Effector memory CD4-positive, alpha-beta T cell (primary cell): ENCODE data around the gene NCOA7.
A peak's percentile ranks its signal among the peaks of the same experiment; 100 is the strongest.

Source experiments
- DNase-seq, 3 donors: peaks; one replicate each; pipeline ENCODE4 v3.0.0-alpha.2; 2020
- H3K27ac ChIP-seq: 2 replicates; pipeline ENCODE4 v1.7.0; 2013; ENCODE audit warnings: mild to moderate bottlenecking, low read length, moderate library complexity; ENCODE audit not compliant: insufficient read depth, poor library complexity, severe bottlenecking
- H3K27me3 ChIP-seq: replicated peaks from 2 replicates; pipeline ENCODE4 v1.7.0; 2013; ENCODE audit warnings: mild to moderate bottlenecking, low read length; ENCODE audit not compliant: insufficient read depth, control insufficient read depth, poor library complexity, severe bottlenecking
- H3K36me3 ChIP-seq: 2 replicates; pipeline ENCODE4 v1.7.0; 2013; ENCODE audit warnings: mild to moderate bottlenecking, low read length, moderate library complexity; ENCODE audit not compliant: control insufficient read depth, insufficient read depth
- H3K4me1 ChIP-seq: 2 replicates; pipeline ENCODE4 v1.7.0; 2013; ENCODE audit warnings: low read length, mild to moderate bottlenecking; ENCODE audit not compliant: control insufficient read depth, insufficient read depth, poor library complexity, severe bottlenecking
- H3K4me3 ChIP-seq: 2 replicates; pipeline ENCODE4 v1.7.0; 2013; ENCODE audit warnings: low read length, low read depth, mild to moderate bottlenecking; ENCODE audit not compliant: insufficient read depth, poor library complexity, severe bottlenecking
- H3K9me3 ChIP-seq: 2 replicates; pipeline ENCODE4 v1.7.0; 2013; ENCODE audit warnings: mild to moderate bottlenecking, low read length, moderate library complexity; ENCODE audit not compliant: control insufficient read depth

NCOA7 gene

DNA sequence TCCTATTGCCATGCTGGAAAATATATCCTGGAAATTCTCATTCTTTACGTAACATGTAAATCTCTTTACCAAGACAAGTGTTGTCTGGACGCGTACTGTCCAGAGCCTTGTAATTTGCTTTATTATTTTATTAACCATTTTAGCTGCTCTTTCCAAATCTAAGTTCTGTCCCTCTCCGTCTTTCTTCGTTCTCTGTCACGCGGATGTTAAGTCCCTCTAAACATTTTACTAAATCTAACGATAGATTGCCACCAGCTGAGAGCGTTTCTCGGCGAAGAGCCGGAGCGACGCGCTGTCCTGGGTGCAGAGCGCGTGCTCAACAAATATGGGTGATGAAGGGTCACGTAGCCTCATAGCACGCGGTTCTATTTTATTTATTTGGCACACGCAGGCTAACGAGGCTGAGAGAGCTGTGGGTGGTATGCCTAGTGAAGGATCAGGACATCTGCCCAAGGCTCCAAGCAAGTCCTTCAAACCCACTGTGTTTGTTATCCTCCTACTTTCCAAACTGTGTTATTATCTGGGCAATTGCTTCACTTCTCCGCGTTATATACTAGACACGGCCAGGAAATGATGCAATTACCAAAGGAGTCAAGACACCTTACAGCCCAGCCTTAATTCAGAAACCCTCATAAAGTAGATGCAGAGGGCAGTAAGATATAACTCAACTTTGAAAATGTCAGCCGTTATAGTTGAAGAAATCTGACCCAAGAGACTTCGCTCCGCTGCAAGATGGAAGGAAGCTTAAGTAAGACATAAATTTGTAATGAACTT is 10.0 kb upstream of the NCOA7 start:
- peak overlapping the region; percentile 74 for H3K4me3 ChIP-seq
- peak; percentile 25 to 39 (median 32) for DNase-seq
- peaks cover 6% of the 10 kb centered on the region for H3K4me1 ChIP-seq
- H3K9me3 ChIP-seq: no peaks in the 10 kb centered on the region
- peak overlapping the region; percentile 73 for H3K27ac ChIP-seq
- no peaks in the 10 kb centered on the region for H3K36me3 ChIP-seq
- no peaks in the 10 kb centered on the region for H3K27me3 ChIP-seq

DNA sequence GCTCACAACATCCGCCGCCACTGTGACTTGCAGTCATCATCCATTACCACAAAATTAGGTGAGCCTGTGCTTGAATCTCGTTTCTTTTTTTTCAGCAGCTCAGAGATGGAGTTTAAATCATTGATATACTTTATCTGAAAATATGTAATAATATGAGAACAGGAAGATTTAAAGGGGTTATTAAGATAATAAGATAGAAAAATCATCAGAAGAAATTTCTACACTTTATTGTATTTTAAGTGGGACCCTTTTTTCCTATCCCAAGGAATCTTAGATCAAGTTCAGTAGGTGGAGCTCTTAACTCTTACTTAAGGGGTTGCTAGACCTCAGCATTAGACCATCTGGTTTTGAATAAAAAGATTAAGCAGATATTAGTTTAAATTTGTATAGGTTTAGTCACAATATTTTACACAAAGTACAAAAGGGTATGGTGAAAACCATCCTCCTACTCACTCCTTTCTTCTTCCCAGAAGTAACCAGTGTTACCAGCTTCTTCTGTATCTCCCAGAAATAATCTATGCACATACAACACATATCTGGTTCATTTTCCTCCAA is 9.4 kb upstream of the NCOA7 start:
- peak overlapping the region; percentile 73 for H3K27ac ChIP-seq
- no peaks in the 10 kb centered on the region for H3K36me3 ChIP-seq
- peak in 1 of 3 donors; percentile 43 for DNase-seq
- H3K27me3 ChIP-seq: no peaks in the 10 kb centered on the region
- peaks cover 6% of the 10 kb centered on the region for H3K4me1 ChIP-seq
- H3K4me3 ChIP-seq: peak overlapping the region; percentile 74
- H3K9me3 ChIP-seq: no peaks in the 10 kb centered on the region

DNA sequence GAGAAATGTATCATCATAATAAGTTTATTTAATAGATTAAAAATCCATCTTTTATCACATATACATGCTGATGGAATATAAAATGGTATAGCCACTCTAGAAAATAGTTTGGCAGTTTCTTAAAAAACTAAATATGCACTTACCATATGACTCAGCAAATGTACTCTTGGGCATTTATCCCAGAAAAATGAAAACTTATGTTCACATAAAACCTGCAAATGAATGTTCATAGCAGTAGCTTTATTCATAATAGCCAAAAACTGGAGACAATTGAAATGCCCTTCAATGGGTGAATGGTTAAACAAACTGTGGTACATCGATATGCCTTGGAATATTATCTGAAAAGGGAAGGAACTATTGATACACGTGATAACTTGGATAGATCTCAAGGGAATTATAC is 6.4 kb upstream of the NCOA7 start:
- H3K27me3 ChIP-seq: no peaks in the 10 kb centered on the region
- H3K36me3 ChIP-seq: no peaks in the 10 kb centered on the region
- H3K4me1 ChIP-seq: peaks cover 10% of the 10 kb centered on the region
- no peak for DNase-seq
- H3K4me3 ChIP-seq: no peak overlapping the region
- no peak overlapping the region for H3K27ac ChIP-seq
- H3K9me3 ChIP-seq: no peaks in the 10 kb centered on the region

DNA sequence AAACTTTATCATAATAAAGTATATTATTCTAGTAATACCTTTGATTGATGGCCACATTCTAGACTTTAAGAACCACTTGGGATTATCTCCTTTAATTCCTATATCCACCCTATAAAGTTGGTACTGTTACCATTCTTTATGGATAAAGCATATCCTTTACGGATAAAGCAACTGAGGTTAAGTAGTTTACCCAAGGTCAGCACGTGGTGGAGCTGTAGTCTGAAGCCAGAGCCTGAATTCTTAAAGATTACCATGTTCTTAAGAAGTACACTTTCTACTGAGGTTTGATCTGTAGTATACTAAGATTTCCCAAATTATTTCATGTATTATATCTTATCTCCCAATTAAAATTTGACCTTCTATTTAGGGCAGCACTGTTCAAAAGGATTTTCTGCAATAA is 3.0 kb upstream of the NCOA7 start:
- no peak for DNase-seq
- no peaks in the 10 kb centered on the region for H3K27me3 ChIP-seq
- H3K4me3 ChIP-seq: no peak overlapping the region
- no peak overlapping the region for H3K27ac ChIP-seq
- peaks cover 19% of the 10 kb centered on the region for H3K4me1 ChIP-seq
- H3K36me3 ChIP-seq: no peaks in the 10 kb centered on the region
- H3K9me3 ChIP-seq: no peaks in the 10 kb centered on the region

- Histone ChIP-seq H3K4me1 (peaks cover 29% of the 10 kb centered on the region), H3K27ac (peak overlapping the region; percentile 86), H3K9me3 (no peaks in the 10 kb centered on the region), H3K36me3 (no peaks in the 10 kb centered on the region), H3K27me3 (no peaks in the 10 kb centered on the region), H3K4me3 (no peak overlapping the region)
- DNase-seq: no peak
Observed at GRCh38 chr6:125789167-125789566, 1.6 kb upstream of the NCOA7 start.

GRCh38 chr6:125789576-125790357 is 993 bp upstream of the NCOA7 start:
- peak in 1 of 3 donors; percentile 5 for DNase-seq
- peak overlapping the region; percentile 90 for H3K4me3 ChIP-seq

GRCh38 chr6:125791151-125791819 is 525 bp downstream of the NCOA7 start:
- Histone ChIP-seq H3K4me1 (peaks cover 29% of the 10 kb centered on the region), H3K4me3 (peak overlapping the region; percentile 90), H3K27ac (peak overlapping the region; percentile 86), H3K9me3 (no peaks in the 10 kb centered on the region), H3K27me3 (no peaks in the 10 kb centered on the region), H3K36me3 (no peaks in the 10 kb centered on the region)
- peak in 2 of 3 donors; percentile 14 to 20 for DNase-seq

More at GRCh38 chr6:125789576-125790357, 993 bp upstream of the NCOA7 start:
- H3K27me3 ChIP-seq: no peaks in the 10 kb centered on the region
- peaks cover 29% of the 10 kb centered on the region for H3K4me1 ChIP-seq
- H3K27ac ChIP-seq: peak overlapping the region; percentile 86
- no peaks in the 10 kb centered on the region for H3K9me3 ChIP-seq
- no peaks in the 10 kb centered on the region for H3K36me3 ChIP-seq

DNA sequence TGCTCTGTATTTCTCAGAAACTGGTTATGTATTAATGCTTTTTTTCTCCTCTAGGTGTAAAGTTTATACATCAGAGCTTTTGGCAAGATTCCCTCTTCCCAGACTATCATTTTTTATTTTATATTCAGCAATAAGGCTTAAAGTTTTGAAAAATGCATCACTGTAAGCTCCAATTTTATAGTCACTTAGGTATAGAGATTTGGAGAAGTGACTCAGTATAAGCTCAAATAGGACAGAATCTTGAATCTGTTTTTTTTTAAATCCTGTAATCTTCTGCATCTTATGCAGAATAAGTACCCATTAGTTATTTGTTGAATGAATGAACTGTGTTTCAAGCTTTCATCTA is 1.0 kb downstream of the NCOA7 start:
- no peaks in the 10 kb centered on the region for H3K36me3 ChIP-seq
- H3K27ac ChIP-seq: peak overlapping the region; percentile 86
- DNase-seq: no peak
- H3K27me3 ChIP-seq: no peaks in the 10 kb centered on the region
- H3K4me3 ChIP-seq: peak overlapping the region; percentile 90
- H3K9me3 ChIP-seq: no peaks in the 10 kb centered on the region
- H3K4me1 ChIP-seq: peaks cover 29% of the 10 kb centered on the region

- Histone ChIP-seq H3K36me3 (no peaks in the 10 kb centered on the region), H3K27me3 (no peaks in the 10 kb centered on the region), H3K4me3 (no peak overlapping the region), H3K9me3 (no peaks in the 10 kb centered on the region), H3K4me1 (peaks cover 29% of the 10 kb centered on the region), H3K27ac (no peak overlapping the region)
- DNase-seq: no peak
Observed at GRCh38 chr6:125792172-125792571, 1.4 kb downstream of the NCOA7 start.
